ENCODE measurements around the gene TMLHE.

DNA sequence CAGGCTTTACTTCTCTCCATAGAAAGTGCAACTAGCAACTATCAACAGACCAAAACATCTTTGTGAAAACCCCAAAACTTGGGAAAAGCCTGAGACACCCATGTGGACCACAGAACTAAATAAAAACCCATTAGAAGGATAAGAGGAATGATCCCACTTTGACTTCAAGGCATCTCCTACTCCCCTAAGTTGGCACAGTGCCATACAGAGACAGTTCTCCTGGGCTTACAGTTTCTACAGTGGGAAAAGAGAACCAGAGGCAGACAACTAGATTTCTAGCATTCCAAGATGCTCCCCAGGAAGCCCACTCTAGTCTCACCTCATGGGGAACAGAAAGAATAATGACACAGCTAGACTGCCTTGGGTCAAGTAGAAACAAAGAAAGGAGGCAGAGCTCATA is 20.4 kb downstream of the TMLHE start:
- TF ChIP-seq RNF2 (conservative IDR thresholded peaks at IDR 0.05; ENCODE audit: low read depth) = no peak
- TF ChIP-seq, protein P1, sequence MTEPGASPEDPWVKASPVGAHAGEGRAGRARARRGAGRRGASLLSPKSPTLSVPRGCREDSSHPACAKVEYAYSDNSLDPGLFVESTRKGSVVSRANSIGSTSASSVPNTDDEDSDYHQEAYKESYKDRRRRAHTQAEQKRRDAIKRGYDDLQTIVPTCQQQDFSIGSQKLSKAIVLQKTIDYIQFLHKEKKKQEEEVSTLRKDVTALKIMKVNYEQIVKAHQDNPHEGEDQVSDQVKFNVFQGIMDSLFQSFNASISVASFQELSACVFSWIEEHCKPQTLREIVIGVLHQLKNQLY (CRISPR knock-in tag; IDR thresholded peaks at IDR 0.05) = no peak
- TF ChIP-seq, protein P2, sequence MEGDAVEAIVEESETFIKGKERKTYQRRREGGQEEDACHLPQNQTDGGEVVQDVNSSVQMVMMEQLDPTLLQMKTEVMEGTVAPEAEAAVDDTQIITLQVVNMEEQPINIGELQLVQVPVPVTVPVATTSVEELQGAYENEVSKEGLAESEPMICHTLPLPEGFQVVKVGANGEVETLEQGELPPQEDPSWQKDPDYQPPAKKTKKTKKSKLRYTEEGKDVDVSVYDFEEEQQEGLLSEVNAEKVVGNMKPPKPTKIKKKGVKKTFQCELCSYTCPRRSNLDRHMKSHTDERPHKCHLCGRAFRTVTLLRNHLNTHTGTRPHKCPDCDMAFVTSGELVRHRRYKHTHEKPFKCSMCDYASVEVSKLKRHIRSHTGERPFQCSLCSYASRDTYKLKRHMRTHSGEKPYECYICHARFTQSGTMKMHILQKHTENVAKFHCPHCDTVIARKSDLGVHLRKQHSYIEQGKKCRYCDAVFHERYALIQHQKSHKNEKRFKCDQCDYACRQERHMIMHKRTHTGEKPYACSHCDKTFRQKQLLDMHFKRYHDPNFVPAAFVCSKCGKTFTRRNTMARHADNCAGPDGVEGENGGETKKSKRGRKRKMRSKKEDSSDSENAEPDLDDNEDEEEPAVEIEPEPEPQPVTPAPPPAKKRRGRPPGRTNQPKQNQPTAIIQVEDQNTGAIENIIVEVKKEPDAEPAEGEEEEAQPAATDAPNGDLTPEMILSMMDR (CRISPR knock-in tag; IDR thresholded peaks at IDR 0.05) = no peak
- TF ChIP-seq ZNF431 (CRISPR knock-in tag; IDR thresholded peaks at IDR 0.05; ENCODE audit: borderline replicate concordance, low read depth) = no peak
- TF ChIP-seq SNAI1 (CRISPR knock-in tag; IDR thresholded peaks at IDR 0.05; ENCODE audit: borderline replicate concordance) = no peak
- TF ChIP-seq SRSF9 (IDR thresholded peaks at IDR 0.05; ENCODE audit: borderline replicate concordance, insufficient read depth, low read depth, low read length, poor library complexity, severe bottlenecking) = no peak
- no peak for TF ChIP-seq FOSL1 (CRISPR knock-in tag; IDR thresholded peaks at IDR 0.05; ENCODE audit: borderline replicate concordance)
- TF ChIP-seq, protein P3, sequence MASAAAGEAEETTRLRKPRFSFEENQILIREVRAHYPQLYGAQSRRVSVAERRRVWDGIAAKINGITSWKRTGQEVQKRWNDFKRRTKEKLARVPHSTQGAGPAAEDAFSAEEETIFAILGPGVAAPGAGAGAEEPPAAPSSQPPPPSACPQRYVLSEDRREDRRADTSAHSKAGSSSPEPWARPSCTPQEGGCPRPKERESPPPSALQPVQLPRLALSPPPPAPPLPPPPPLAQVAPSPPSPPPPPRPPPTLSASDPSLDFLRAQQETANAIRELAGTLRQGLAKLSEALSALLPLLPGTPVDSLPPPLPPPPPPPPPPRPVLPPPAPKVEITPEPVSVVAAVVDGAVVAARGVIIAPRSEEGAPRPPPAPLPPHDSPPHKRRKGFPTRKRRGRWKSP (CRISPR knock-in tag; IDR thresholded peaks at IDR 0.05) = no peak
- TF ChIP-seq CBX5 (CRISPR knock-in tag; IDR thresholded peaks at IDR 0.05; ENCODE audit: borderline replicate concordance) = no peak
- no peak for TF ChIP-seq ATRX (CRISPR knock-in tag; IDR thresholded peaks at IDR 0.05; ENCODE audit: borderline replicate concordance)
- no peak for TF ChIP-seq POLR2A (IDR thresholded peaks at IDR 0.05; ENCODE audit: insufficient read depth in 1 of 2, low read depth in 2 of 2, low read length in 2 of 2)
- TF ChIP-seq, protein P4, sequence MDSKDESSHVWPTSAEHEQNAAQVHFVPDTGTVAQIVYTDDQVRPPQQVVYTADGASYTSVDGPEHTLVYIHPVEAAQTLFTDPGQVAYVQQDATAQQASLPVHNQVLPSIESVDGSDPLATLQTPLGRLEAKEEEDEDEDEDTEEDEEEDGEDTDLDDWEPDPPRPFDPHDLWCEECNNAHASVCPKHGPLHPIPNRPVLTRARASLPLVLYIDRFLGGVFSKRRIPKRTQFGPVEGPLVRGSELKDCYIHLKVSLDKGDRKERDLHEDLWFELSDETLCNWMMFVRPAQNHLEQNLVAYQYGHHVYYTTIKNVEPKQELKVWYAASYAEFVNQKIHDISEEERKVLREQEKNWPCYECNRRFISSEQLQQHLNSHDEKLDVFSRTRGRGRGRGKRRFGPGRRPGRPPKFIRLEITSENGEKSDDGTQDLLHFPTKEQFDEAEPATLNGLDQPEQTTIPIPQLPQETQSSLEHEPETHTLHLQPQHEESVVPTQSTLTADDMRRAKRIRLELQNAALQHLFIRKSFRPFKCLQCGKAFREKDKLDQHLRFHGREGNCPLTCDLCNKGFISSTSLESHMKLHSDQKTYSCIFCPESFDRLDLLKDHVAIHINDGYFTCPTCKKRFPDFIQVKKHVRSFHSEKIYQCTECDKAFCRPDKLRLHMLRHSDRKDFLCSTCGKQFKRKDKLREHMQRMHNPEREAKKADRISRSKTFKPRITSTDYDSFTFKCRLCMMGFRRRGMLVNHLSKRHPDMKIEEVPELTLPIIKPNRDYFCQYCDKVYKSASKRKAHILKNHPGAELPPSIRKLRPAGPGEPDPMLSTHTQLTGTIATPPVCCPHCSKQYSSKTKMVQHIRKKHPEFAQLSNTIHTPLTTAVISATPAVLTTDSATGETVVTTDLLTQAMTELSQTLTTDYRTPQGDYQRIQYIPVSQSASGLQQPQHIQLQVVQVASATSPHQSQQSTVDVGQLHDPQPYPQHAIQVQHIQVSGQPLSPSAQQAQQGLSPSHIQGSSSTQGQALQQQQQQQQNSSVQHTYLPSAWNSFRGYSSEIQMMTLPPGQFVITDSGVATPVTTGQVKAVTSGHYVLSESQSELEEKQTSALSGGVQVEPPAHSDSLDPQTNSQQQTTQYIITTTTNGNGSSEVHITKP (CRISPR knock-in tag; IDR thresholded peaks at IDR 0.05; ENCODE audit: low read depth) = no peak
- TF ChIP-seq RAD21 (CRISPR knock-in tag; IDR thresholded peaks at IDR 0.05) = no peak
